ENCODE measurements around the gene SLC22A6.

The SLC22A6 gene

DNA sequence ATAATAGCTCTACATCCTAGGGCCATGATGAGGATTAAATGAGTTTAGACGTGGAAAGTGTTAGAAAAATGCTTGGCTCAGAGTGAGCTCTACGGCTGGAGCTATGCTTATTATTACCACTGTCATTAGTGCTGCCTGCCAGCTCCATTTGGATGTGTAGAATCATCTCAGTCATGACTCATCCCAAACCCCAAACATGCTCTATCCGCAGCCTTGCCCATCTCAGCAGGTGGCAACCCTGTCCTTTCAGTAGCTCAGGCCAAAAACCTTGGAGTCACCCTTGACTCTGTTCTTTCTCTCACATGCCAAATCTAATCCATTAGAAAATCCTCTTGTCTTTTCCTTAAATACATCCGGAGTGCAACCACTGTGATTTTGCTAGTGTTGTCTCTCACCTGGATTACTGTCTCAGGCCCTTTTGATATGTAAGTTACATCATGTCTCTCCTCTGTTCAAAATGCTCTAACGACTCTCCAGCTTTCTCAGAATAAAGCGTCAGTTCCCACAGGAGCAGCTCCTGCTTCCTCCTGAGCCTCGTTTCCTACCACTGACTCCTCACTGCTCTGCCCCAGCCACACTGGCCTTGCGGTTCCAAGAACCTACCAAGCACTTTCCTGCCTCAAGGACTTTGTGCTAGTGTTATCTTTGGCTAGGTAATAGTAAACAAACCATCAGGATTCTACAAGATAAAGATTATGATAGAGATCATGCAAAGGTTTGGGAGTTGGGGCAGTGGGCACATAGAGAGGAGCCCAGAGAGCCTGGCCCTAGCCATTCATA is 53.1 kb downstream of the SLC22A6 start:
- Histone ChIP-seq H3K9me3 (ENCODE audit: low read length) (no peaks in the 10 kb centered on the region), H3K79me2 (ENCODE audit: insufficient read depth, low read length) (no peaks in the 10 kb centered on the region), H3K4me2 (ENCODE audit: low read length) (no peak overlapping the region), H4K20me1 (ENCODE audit: insufficient read depth, low read length) (no peaks in the 10 kb centered on the region), H3K9ac (ENCODE audit: low read length) (no peak overlapping the region), H3F3A (ENCODE audit: insufficient read depth, low read length) (no peaks in the 10 kb centered on the region), H3K27ac (ENCODE audit: low read depth, low read length, poor library complexity, severe bottlenecking) (no peak overlapping the region), H3K36me3 (ENCODE audit: insufficient read depth, low read length) (no peaks in the 10 kb centered on the region), H3K4me3 (ENCODE audit: low read depth, low read length, poor library complexity, severe bottlenecking) (no peak overlapping the region), H3K4me1 (ENCODE audit: insufficient read depth, low read length, severe bottlenecking) (no peaks in the 10 kb centered on the region), H2AFZ (ENCODE audit: low read length) (no peak overlapping the region), H3K9me2 (ENCODE audit: low read depth, low read length) (no peaks in the 10 kb centered on the region), H3K27me3 (ENCODE audit: insufficient read depth, low read length) (peaks cover 4% of the 10 kb centered on the region)
- no peak for TF ChIP-seq EZH2 (IDR thresholded peaks at IDR 0.05; ENCODE audit: borderline replicate concordance, low read length)
- TF ChIP-seq, protein P1, sequence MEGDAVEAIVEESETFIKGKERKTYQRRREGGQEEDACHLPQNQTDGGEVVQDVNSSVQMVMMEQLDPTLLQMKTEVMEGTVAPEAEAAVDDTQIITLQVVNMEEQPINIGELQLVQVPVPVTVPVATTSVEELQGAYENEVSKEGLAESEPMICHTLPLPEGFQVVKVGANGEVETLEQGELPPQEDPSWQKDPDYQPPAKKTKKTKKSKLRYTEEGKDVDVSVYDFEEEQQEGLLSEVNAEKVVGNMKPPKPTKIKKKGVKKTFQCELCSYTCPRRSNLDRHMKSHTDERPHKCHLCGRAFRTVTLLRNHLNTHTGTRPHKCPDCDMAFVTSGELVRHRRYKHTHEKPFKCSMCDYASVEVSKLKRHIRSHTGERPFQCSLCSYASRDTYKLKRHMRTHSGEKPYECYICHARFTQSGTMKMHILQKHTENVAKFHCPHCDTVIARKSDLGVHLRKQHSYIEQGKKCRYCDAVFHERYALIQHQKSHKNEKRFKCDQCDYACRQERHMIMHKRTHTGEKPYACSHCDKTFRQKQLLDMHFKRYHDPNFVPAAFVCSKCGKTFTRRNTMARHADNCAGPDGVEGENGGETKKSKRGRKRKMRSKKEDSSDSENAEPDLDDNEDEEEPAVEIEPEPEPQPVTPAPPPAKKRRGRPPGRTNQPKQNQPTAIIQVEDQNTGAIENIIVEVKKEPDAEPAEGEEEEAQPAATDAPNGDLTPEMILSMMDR (IDR thresholded peaks at IDR 0.05; ENCODE audit: low read length) = no peak

DNA sequence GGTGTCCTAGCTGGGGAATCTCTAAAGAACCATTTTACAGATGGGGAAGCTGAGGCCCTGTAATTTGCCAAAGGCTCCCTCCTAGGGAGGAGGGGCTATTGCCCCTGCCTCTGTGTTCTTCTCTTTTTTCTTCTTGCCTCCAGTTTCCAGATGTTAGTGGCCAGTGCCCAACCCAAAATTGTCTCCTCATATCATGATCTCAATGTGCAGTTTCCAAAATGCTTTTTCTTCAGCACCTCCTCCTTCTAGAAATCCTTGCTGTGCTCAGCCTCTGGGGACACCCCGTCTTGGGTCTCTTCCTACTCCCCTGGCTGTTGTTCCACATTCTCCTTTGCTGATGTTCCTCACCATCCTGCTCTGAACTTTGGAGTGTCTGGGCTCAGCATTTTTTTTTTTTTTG is 54.1 kb downstream of the SLC22A6 start:
- TF ChIP-seq, protein P1 (IDR thresholded peaks at IDR 0.05; ENCODE audit: low read length) = no peak
- no peak for TF ChIP-seq EZH2 (IDR thresholded peaks at IDR 0.05; ENCODE audit: borderline replicate concordance, low read length)
- Histone ChIP-seq H3K79me2 (ENCODE audit: insufficient read depth, low read length) (no peaks in the 10 kb centered on the region), H3K9ac (ENCODE audit: low read length) (no peak overlapping the region), H3K27me3 (ENCODE audit: insufficient read depth, low read length) (peaks cover 5% of the 10 kb centered on the region), H3K27ac (ENCODE audit: low read depth, low read length, poor library complexity, severe bottlenecking) (no peak overlapping the region), H2AFZ (ENCODE audit: low read length) (no peak overlapping the region), H3K4me2 (ENCODE audit: low read length) (no peak overlapping the region), H3K4me1 (ENCODE audit: insufficient read depth, low read length, severe bottlenecking) (no peaks in the 10 kb centered on the region), H3K9me3 (ENCODE audit: low read length) (no peaks in the 10 kb centered on the region), H3F3A (ENCODE audit: insufficient read depth, low read length) (no peaks in the 10 kb centered on the region), H3K9me2 (ENCODE audit: low read depth, low read length) (no peaks in the 10 kb centered on the region), H3K4me3 (ENCODE audit: low read depth, low read length, poor library complexity, severe bottlenecking) (no peak overlapping the region), H3K36me3 (ENCODE audit: insufficient read depth, low read length) (no peaks in the 10 kb centered on the region), H4K20me1 (ENCODE audit: insufficient read depth, low read length) (no peaks in the 10 kb centered on the region)

DNA sequence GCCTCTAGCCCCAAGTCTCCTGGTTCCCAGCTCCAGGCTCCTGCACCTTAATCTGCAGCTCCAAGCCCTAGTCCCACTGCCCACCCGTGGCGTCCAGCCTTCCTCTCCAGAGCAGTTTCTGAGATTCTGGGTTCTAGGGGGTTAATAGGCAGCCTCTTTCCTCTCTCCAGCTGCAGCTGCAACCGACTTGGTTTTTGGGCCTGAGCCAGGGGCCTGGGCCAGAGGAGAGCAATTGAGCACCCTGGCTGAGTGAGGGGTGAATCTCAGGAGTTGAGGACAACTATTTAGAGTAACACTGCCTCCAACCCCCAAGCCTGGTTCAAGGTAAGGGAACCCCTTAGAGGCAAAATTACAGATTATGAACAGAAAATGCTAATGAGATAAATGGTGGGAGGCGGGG is 54.6 kb downstream of the SLC22A6 start:
- Histone ChIP-seq H3F3A (ENCODE audit: insufficient read depth, low read length) (no peaks in the 10 kb centered on the region), H3K4me3 (ENCODE audit: low read depth, low read length, poor library complexity, severe bottlenecking) (no peak overlapping the region), H3K27me3 (ENCODE audit: insufficient read depth, low read length) (peaks cover 7% of the 10 kb centered on the region), H3K27ac (ENCODE audit: low read depth, low read length, poor library complexity, severe bottlenecking) (no peak overlapping the region), H3K9me3 (ENCODE audit: low read length) (no peaks in the 10 kb centered on the region), H3K4me1 (ENCODE audit: insufficient read depth, low read length, severe bottlenecking) (no peaks in the 10 kb centered on the region), H4K20me1 (ENCODE audit: insufficient read depth, low read length) (no peaks in the 10 kb centered on the region), H3K9me2 (ENCODE audit: low read depth, low read length) (no peaks in the 10 kb centered on the region), H3K79me2 (ENCODE audit: insufficient read depth, low read length) (no peaks in the 10 kb centered on the region), H3K9ac (ENCODE audit: low read length) (no peak overlapping the region), H3K36me3 (ENCODE audit: insufficient read depth, low read length) (no peaks in the 10 kb centered on the region), H3K4me2 (ENCODE audit: low read length) (no peak overlapping the region), H2AFZ (ENCODE audit: low read length) (no peak overlapping the region)
- no peak for TF ChIP-seq EZH2 (IDR thresholded peaks at IDR 0.05; ENCODE audit: borderline replicate concordance, low read length)
- TF ChIP-seq, protein P1 (IDR thresholded peaks at IDR 0.05; ENCODE audit: low read length) = no peak

All from OCI-LY1 (cell line).